HG02642 (cell line): ENCODE data around the gene GPR137B.
"Not testable (repeated sequence)": the region's sequence is repeated elsewhere in the genome, so short reads cannot be mapped to it uniquely, and the experiment has no call there.

ENCODE experiments used
- ATAC-seq: cut with Tn5 transposase; IDR thresholded peaks from one replicate; pipeline ENCODE4 v1.9.1; 2021; ENCODE audit warnings: mild to moderate bottlenecking; ENCODE audit not compliant: unreplicated experiment, poor library complexity

GPR137B gene

DNA sequence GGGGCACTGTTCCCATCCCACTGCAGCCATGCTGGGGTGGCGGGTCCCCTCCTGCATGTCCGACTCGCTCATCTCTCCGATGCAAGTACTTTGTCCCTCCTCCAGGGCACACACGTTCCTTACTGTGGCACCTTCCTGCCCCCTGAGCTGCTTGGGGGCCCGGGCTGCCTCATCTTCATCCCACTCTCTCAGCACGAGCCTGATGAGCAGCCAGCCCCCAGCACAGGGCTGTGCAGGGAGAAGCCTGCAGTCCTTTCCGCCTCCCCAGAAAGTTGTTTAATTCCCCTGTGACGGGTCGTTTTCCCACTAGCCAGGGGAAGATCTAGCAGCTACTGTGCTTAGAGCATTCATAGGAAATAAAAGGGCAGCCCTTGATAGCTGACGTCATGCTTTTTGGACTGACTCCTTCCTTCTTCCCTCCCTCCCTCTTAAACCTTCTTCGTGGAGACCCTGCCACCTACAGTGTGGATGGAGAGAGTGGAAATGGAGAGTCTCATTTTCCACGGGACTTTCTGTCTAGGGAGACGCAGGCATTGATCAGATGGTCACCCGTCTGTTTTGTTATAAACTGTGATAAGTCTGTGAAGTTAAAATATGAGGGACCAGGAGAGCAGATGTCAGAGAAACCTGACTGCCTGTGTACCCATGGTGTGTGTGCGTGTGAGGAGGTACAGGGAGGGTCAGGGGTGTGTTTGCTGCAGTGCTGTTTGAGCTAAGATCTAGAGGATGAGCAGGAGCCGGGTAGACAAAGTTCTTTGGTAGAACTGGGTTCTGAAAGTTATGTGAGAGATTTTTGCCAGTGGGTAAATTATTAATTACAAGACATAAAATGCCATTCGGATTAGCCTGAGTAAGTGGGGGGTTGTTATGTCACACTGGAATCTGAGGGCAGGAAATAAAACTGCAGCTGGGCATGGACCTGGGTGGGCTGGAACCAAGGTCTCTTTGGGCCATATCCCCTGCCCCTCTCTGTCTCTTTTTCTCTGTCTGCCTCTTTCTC, 34.3 kb downstream of the GPR137B start:
- ATAC-seq: no peak

DNA sequence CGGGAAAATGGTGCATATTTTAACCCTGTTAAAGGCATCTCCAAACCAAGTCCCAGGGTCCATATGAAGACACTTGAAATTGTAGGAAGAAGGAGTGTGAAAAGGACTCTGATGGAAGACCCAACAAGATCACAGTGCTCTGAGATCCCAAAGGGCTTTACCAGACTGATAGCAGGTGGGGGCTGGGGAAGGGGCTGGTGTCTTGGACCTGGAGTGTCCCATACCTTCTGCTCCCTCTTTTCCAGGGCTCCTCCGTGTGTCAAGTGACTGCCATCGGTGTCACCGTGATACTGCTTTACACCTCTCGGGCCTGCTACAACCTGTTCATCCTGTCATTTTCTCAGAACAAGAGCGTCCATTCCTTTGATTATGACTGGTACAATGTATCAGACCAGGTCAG, 37.3 kb downstream of the GPR137B start:
- no peak for ATAC-seq

DNA sequence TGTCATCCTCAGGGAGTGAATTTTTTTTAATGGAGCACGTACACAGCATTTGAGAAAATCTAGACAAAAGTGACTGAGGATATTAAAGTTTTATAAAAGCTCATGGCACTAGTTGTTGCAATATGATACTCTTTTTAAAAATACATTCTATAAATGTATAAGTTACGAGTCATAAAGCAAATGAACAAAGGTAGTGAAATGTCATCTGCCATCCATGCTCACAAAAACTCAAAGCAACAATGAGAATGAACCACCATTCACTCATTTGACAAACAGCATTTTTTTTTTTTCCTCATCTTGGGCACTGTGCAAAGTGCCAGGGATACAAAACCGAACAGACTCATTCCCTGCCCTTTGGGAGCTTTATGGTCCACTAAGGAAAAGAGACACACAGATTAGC, 38.7 kb downstream of the GPR137B start:
- no peak for ATAC-seq

DNA sequence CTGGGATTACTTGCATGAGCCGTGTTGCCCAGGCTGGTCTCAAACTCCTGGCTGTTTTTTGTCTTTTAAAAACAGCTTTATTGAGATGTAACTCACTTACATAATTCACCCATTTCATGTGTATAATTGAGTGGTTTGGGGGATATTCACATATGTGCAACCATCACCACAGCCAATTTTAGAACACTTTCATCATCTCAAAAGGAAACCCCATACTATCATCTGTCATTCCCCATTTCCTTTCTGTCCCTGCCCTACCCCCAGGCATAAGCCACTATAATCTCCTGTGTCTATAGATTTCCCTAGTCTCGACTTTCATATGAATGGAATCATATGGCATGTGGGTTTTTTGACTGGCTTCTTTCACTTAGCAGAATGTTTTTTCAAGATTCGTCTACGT, 43.3 kb downstream of the GPR137B start:
- no peak for ATAC-seq

- not testable (repeated sequence) for ATAC-seq
These were observed 44.1 kb downstream of the GPR137B start for GRCh38 chr1:236186471-236186870.

DNA sequence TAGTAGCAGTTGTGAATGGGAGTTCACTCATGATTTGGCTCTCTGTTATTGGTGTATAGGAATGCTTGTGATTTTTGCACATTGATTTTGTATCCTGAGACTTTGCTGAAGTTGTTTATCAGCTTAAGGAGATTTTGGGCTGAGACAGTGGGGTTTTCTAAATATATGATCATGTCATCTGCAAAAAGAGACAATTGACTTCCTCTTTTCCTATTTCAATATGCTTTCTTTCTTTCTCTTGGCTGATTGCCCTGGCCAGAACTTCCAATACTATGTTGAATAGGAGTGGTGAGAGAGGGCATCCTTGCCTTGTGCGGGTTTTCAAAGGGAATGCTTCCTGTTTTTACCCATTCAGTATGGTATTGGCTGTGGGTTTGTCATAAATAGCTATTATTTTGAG, 45.7 kb downstream of the GPR137B start:
- ATAC-seq: not testable (repeated sequence)

DNA sequence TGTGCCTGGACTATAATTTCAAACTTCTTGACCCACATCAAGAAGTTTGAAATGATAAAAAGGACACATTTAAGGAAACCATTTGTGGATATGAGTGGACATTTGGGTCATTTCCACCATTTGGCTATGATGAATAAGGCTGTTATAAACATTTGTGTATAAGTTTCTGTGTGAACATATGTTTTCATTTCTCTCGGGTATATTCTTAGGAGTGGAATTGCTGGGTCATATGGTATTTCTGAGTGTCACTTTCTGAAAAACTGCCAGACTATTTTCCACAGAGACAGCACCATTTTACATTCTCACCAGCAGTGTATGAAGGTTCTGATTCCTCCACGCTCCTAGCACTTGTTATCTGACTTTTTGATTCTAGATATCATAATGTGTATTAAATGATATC, 50.8 kb downstream of the GPR137B start:
- ATAC-seq: no peak

- ATAC-seq: no peak
These were observed 58.6 kb downstream of the GPR137B start for GRCh38 chr1:236200925-236201324.

- ATAC-seq: no peak
These were observed 59.4 kb downstream of the GPR137B start for GRCh38 chr1:236201786-236202185.

DNA sequence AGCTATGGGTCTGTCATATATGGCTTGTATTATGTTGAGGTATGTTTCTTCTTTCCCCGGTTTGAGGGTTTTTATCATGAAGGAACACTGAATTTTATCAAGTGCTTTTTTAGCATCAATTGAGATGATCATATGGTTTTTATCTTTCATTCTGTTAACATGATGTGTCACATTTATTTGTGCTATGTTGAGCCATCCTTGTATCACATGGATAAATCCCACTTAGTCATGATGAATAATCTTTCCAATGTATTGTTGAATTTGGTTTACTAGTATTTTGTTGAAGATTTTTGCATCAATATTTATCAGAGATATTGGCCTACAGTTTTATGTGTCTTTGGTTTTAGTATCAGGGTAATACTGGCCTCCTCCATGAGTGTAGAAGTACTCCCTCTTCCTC, 61.7 kb downstream of the GPR137B start:
- ATAC-seq: no peak

DNA sequence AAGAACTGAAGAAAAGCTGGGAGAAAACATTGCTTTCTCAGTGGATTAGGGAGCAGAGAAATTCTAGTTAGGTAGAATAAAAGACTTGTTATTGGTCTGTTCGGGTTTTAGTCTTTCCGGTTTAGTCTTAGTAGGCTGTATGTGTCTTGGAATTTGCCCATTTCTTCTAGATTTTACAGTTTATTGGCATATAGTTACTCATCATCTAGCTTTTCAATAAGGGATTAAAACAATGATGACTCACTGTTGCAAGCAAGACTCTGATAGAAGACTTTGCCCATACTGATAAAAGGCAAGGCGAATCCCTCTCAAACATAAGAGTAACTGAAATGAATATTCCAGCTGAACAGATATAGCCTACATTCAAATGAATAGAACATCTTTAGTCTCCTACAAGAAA, 62.3 kb downstream of the GPR137B start:
- ATAC-seq: no peak

DNA sequence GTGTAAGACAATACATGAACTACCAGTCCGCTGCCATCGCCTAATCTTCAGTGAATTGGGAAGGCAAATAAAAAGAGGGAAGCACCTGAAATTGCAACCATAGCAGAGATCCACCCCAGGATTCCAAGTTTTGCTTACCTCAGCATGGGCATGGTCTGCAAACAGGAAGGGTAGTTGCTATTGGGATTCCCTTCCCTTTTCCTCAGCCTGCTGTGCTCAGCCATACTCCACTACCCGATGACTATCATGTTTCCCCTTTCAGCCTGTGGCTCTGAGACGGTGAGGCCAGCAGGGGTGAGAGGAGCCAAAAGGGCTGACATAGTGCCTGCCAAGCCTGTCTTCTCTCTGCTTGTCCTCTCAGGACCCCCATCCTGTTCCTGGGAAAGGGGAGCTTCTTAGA, 64.2 kb downstream of the GPR137B start:
- no peak for ATAC-seq

- ATAC-seq: no peak
These were observed 64.8 kb downstream of the GPR137B start for GRCh38 chr1:236207121-236207520.

GRCh38 chr1:236207569-236207968, 65.2 kb downstream of the GPR137B start:
- no peak for ATAC-seq

- no peak for ATAC-seq
These were observed 66.8 kb downstream of the GPR137B start for GRCh38 chr1:236209185-236209584.

DNA sequence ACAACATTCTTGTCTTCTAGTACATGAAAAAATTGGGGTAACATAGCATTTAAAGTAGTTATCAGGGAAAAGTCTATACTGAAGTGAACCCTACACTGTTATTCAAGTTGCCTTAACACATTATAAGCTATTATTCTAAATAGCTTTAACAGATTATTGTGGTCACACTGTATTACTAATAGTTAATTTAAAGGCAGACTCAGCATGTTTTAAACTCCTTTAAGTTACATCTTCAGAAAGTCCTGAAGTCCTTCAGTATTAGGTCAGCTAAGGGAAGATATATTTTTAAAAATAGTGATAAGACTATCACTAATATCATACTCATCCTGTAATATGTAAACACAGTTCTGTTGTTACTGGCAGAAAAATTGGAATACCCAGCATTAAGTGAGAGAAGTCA, 67.4 kb downstream of the GPR137B start:
- ATAC-seq: no peak

GRCh38 chr1:236211815-236212214, 69.5 kb downstream of the GPR137B start:
- no peak for ATAC-seq

- ATAC-seq: no peak
These were observed 71.2 kb downstream of the GPR137B start for GRCh38 chr1:236213534-236213933.

DNA sequence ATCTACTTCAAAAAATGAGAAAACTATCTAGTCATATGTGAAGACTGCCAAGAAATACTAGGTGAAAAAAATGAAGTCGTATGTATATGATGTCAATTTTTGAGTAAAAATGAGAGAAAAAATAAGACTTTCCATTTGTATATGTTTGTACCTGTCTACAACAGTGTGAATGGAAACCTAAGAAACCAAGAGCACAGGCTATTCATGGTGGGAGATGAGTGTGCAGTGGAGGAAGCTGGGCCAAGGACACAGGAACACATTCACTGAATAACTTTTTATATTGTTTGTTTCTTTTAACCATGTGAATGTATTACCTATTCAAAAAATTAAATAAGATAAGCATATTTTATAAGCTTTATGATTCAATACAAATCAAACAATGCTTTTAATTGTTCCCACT, 72.4 kb downstream of the GPR137B start:
- no peak for ATAC-seq

DNA sequence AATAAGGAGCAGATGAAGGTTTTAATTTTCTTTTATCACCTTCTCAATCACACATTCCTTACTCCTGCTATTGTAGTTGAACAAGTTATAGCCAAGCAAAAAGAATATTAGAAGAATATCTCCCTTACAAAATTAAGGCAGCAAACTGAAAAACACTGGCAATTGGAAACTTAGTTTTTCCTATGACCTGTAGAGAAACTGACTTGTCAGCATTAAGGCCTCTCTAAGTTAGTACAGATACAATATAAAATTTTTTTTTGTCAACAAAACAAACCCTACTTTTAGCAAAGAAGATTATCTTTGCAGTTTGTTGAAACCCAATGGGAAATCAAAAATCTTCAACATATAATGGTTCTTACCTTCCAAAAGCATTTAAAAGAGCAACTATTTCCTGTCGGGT, 78.1 kb downstream of the GPR137B start:
- no peak for ATAC-seq

DNA sequence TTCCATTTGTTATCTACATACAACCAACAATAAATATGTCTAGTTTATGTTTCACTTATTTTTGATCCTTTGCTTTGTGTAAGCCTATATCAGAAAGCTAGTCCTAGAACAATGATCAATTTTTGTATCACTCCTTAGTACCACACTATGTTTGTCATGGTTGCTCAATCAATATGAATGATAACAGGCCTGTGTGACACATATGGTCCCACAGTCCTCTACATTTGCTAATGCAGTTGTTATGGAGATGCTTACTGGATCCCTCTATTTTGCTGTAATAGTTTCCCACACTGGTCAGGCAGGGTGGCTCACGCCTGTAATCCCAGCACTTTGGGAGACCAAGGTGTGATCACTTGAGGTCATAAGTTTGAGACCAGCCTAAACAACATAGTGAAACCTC, 80.3 kb downstream of the GPR137B start:
- ATAC-seq: no peak

- no peak for ATAC-seq
These were observed 86.1 kb downstream of the GPR137B start for GRCh38 chr1:236228411-236228810.
